GM21825 (cell line): ENCODE measurements around the gene INTS1.

Source experiments
- ATAC-seq: cut with Tn5 transposase; IDR thresholded peaks from one replicate; pipeline ENCODE4 v1.9.1; 2021; ENCODE audit warnings: mild to moderate bottlenecking, moderate library complexity; ENCODE audit not compliant: unreplicated experiment

The INTS1 gene

DNA sequence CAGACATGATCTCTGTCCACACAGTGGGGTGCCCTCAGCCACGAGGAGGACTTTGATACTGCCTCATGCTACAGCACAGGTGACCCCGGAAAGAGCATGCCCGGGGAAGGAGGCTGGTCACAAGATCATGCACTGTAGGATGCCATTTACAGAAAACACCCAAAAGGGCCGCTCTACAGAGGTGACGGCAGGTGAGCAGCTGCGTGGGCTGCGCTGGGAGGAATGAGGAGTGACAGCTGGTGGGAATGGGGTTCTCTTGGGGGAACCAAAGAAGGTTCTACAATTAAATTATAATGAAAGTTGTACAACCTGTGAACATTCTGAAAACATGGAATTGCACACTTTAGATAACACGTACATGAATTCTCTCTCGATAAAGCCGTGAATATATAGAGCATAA lies 12.0 kb downstream of the INTS1 start:
- no peak for ATAC-seq

DNA sequence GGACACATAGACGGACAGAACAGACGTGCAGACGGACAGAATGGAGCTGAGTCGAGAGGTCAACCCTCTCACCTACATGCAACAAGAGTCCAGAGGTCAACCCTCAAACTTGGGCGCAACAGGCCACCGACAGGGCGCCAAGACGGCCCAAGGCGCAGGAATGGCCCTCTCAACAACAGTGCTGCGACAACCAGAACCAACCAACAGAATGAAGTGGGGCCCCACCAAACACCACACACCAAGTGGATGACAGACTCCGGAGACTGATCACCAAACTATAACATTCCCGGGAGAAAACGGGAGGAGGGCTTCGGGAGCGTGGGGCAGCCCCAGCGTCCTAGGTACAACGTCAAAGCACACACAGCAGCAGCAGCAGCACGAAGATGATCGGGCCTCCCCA lies 13.4 kb downstream of the INTS1 start:
- no peak for ATAC-seq

GRCh38 chr7:1489336-1489735 lies 14.9 kb downstream of the INTS1 start:
- no peak for ATAC-seq

GRCh38 chr7:1488016-1488415 lies 16.2 kb downstream of the INTS1 start:
- no peak for ATAC-seq

DNA sequence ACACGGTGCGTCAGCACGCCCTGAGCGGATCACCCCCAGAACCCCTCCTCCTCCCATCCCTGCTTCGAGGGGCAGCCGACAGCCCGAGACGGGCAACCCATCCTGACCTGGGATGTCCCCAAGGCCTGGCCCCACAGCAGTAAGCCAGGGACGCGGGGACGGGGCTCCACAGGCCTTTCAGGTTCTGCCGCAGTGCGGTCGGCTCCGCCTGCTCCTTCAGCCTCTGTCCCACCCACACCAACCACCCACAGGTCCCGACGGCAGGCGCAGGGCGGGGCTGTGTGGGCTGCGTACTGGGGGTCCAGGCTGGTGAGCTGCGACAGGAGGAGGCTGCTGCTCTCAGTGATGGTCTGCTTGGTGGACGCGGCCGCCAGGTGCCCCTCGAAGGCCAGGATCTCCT lies 16.7 kb downstream of the INTS1 start:
- ATAC-seq: no peak

DNA sequence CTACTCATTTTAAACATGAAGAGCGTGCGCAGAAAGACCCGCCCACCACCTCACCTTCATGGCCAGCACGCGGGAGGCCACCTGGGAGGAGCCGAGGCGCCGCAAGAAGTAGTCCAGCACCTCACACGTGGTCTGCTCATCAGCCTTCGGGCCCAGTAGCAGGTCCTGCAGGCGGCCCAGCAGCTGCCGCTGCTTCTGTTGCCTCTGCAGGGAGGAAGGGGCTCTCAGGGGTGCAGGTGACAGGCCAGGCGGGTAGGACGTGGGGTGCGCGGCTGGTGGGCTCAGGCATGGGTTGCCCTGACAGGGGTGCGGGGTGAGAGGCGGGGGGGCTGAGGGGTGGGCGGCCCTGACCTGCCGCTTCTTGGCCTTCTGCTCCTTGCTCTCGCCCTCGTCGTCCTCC lies 17.6 kb downstream of the INTS1 start:
- ATAC-seq: no peak

GRCh38 chr7:1485156-1485555 lies 19.0 kb downstream of the INTS1 start:
- ATAC-seq: no peak

DNA sequence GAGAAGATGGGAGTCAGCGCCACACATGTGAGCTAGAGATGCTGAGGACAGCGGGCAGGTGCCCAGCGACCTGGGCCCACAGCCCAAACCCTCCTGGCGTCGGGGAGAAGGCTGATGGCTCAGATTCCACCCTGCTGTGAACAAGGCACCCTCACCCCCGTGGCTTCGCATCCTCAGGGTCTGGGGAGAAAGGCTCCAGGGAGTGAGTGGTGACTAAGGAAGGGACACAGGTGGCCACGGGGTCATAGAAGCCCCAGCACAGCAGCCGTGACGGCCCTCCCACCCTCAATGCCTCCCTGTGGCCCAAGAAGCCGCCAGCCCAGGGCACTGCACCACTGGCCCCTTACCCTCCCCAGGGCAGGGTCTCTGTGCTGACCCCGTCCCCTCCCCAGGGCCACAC lies 19.6 kb downstream of the INTS1 start:
- ATAC-seq: no peak

DNA sequence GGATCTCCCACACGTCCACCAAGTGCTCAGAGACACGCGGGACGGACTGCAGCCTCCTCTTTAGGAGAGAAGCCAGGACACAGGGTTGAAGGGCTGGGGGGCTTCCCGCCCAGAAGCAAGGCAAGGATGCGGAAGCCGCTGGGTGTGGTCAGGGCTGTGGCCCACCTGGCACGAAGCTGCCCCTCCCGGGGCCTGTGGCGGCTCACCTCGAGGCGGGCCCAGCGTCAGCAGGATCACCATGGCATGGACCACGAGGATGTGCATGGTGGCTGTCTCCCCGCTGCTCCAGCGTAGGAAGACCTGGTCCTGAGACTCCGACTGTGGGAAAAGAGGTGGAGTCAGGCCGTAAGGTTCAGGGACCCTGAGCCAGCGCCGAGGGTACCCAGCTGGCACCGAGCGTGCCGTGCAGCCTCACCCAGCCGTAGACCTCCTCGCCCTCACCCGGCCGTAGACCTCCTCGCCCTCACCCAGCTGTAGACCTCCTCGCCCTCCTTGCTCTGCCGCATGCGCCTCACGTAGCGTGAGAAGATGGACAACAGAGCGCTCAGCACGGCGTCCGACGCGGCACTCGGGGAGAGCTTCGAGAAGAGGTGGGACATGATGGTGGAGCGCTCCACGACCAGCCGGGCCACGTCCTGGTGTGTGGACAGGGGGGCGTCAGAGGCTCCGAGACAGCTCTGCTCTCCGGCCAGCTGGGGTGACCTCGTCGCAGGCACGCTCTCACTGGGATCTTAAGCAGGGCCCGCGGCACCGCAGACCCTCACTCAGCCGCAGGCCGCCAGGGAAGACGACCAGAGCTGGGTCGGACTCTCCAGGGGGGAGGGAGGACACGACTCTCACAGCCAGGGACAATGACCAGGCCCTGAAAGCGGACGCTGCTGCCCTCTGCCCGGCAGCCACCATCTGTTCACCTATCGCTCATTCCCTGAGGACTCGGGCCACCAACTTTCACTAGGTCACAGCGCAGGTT lies 20.4 kb downstream of the INTS1 start:
- ATAC-seq: no peak

DNA sequence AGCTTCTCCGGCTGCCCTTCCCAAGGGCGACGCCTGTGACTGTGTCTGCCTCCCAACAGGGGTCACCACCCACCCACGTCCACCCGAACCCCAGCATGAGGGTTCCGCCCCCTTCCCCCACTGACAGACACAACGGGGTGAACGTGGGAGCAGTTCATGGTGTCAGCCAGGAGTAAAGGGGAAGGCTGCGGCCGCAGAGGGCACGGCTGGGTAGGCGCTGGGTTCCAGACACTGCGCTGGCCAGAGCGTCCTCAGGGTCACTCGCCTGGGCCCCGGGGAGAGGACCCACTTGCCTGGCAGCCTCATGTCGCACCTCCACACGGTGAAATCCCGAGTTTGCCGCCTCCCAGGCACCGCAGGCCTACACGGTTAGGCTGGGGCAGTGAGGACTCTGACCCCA lies 21.1 kb downstream of the INTS1 start:
- no peak for ATAC-seq

GRCh38 chr7:1481300-1481699 lies 22.9 kb downstream of the INTS1 start:
- ATAC-seq: no peak

GRCh38 chr7:1480670-1481069 lies 23.5 kb downstream of the INTS1 start:
- no peak for ATAC-seq

- no peak for ATAC-seq
These were observed 24.9 kb downstream of the INTS1 start for GRCh38 chr7:1479287-1479686.

- ATAC-seq: no peak
These were observed 25.7 kb downstream of the INTS1 start for GRCh38 chr7:1478480-1478879.

DNA sequence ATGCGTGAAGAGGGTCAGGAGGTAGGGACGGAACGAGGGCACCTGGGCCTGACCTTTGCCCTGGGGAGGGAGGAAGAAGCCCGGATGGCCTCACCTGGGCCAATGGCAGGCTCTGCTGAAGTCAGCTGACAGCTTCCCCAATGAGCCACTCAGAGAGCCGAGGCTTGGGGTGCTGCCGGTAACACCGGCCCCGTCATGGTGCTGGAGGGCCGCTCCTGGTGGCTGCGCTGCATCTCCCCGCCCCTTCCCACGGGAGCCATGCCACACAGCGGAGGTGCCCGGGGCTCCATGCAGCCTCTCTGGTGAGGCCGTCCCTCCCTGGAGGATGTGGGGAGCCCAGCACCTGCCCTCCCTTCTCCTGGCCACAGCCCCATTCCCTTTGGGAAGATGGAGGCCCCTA lies 27.3 kb downstream of the INTS1 start:
- no peak for ATAC-seq

DNA sequence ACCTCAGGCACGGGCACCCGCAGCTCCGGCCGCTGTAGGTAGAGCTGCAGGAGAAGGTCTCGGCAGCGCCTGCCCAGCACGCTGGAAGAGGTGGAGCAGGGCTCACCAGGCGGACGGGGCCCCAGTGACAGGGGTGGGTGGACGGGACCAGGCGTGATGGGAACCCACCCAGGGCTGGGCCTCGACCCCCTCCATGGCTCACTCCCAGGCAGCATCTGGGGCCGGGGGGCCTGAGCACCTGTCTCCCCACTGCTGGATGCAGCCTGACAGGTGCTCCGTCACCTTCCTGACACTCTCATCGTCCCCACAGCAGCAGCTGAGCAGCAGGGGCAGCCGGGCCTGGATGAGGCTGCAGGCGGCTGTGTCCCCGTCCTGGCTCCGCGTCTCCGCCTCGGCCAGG lies 28.2 kb downstream of the INTS1 start:
- ATAC-seq: no peak

DNA sequence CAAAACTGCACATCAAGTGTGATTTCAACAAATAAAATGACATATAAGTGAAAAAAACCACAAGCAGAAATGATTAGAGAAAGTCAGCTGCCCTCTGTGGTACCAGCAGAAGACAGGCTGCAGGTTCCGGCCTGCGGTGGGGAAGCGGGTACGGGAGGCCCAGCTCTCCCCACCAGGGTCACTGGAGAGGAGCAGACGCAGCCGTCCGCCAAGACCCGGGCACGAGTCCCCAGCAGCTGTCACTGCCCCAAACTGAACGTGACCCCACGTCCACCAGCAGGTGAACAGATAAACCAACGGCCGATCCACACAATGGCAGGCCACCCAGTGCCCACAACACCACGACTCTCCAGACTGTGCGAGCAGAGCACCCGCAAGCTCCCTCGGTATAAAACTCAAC lies 28.8 kb downstream of the INTS1 start:
- ATAC-seq: no peak

GRCh38 chr7:1474736-1475135 lies 29.5 kb downstream of the INTS1 start:
- ATAC-seq: no peak

GRCh38 chr7:1473864-1474512 lies 30.2 kb downstream of the INTS1 start:
- no peak for ATAC-seq

- ATAC-seq: no peak
These were observed 33.3 kb downstream of the INTS1 start for GRCh38 chr7:1470901-1471300.

- ATAC-seq: no peak
These were observed 35.4 kb downstream of the INTS1 start for GRCh38 chr7:1468643-1469298.

GRCh38 chr7:1468203-1468602 lies 36.0 kb downstream of the INTS1 start:
- no peak for ATAC-seq
